Ramos (cell line): Measurements from ENCODE around the gene TMEM151A.

ENCODE experiments used
- in situ Hi-C: fragments of 300-500 bp; cut with MboI; formaldehyde crosslinking; loops from one replicate; pipeline ENCODE4 v1.14.3; 2022; ENCODE audit warnings: low sequenced_read_pairs; ENCODE audit not compliant: unreplicated experiment

Gene TMEM151A

GRCh38 chr11:66333896-66334604 is 42.4 kb downstream of the TMEM151A start:
- in situ Hi-C loops = no loop called here

- in situ Hi-C loops = no loop called here
Observed at GRCh38 chr11:66334605-66335442, 43.1 kb downstream of the TMEM151A start.

- in situ Hi-C loops = no loop called here
Observed at GRCh38 chr11:66335531-66336233, 44.0 kb downstream of the TMEM151A start.

DNA sequence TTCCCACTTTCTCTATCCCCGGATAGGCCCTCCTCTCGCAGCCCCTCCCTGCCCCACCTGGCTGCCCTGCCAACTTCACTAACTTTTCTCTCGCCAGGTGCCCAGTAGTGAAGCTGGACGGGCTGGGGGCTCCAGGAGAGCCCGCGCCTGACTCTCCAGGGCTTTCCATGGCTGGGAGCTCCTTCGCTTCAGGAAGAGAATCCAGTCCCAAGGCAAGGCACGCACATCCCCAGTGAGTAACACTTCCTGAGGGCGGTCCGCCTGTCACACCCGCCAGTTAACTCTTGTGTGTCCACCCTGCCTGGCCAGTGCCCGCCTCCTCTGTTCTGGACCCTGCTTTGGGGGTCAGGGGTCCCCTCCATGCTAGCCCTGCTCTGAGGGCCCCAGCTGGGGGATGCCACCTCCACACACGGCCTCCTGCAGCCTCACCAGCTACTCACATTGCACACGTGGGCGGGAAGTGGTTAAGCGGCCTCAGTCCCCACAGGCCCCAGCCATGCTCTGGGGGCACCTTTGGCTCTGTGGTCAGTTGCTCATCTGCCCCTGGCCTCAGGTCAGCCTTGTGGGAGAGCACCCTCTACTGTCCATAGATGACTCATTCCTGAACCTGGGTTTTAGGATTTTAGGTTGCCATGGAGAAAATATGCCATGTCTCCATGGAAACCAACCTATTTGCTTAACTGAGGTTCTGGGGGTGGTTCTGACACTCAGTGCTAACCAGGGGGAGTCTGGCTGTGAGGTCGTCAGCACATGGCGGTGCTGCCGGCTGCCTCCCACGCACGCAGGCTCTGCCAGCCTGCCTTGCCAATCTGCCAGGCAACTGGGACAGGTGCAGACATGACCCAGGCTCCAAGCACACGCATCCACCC is 44.8 kb downstream of the TMEM151A start, which contains the start of gene RIN1:
TSS of gene RIN1 (minus strand) at position 201 of the 869 bp plus-strand sequence. CDS start at position 169, 32 bp downstream.
- in situ Hi-C loops = no loop called here

DNA sequence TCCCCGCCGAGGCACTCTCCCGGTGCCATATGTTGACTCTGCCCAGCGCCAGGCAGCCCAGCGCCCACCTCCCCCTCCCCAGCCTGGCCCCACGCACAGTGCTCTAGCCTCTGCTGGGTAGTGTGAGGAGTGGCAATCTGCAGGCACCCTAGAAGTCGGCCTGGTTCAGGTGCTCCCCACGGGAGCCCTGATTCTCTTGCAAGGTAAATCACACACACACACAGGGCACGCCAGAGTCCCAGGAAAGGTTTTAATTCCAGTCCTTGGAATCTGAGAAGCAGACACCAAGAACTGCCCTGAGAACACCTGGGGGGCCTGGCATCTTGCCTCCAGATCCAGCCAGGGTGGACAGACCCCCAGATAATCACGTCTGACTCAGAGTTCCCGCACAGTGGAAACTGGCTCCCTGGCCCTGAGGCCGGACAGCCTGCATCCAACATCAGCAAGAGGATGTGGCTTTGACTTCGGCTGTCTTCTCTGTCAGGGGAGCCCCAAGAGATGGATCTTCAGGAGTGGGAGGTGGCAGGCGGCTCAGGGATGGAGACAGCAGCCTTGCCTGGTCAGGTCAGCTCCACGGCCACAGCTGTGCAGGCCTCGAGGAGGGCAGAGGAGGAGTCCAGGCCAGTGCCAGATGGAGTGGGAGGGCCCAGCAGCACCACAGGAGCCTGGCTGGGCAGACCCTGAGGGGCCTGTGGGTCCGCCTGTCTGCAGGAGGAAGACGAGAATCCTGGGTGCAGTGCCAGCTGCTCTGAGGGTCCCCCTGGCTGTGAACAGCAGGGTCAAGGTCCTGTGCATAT is 45.6 kb downstream of the TMEM151A start:
- in situ Hi-C loops = no loop called here

DNA sequence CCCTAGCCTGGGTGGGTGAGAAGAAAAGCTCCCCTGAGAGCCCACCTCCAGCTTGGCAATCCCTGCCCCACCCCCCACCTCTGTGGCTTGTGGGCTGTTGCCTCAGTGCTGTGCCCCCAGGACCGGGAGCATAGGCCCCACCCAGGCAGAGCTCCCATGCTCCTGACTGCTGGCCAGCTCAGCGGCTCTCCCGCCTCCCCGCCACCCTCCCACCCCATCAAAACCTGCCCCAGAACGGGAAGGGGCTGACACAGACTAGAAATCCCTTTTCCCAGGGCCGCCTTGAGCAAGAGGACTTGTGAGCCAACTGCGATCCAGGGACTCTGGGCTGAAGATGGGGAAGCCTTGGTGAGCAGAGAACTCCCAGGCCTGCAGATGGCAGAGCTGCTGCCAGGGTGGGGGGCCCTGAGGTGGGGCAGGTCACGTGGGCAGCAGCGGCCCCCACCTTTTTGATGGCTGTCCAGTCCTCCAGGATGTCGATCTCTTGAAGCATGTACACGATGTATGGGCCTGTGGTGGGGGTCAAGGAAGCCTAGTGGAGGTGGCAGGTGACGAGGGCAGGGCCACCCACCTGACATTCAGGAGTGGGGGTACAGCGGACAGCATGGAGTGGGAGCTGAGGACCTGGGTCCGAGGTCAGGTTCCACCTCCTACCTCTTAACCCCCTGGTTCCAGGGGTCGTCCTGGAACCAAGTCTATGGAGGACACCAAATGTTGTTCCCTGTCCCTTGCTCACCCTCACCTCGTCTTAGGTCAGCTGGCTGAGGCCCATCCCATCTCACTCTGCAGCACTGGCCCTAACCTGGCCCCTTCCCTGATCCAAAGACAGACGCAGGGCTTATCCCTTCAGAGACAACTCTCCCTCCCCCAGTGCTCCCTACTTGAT is 46.8 kb downstream of the TMEM151A start:
- in situ Hi-C loops = no loop called here

- in situ Hi-C loops = no loop called here
Observed at GRCh38 chr11:66339162-66339675, 47.5 kb downstream of the TMEM151A start.

GRCh38 chr11:66339686-66340483 is 48.2 kb downstream of the TMEM151A start:
- in situ Hi-C loops = no loop called here

DNA sequence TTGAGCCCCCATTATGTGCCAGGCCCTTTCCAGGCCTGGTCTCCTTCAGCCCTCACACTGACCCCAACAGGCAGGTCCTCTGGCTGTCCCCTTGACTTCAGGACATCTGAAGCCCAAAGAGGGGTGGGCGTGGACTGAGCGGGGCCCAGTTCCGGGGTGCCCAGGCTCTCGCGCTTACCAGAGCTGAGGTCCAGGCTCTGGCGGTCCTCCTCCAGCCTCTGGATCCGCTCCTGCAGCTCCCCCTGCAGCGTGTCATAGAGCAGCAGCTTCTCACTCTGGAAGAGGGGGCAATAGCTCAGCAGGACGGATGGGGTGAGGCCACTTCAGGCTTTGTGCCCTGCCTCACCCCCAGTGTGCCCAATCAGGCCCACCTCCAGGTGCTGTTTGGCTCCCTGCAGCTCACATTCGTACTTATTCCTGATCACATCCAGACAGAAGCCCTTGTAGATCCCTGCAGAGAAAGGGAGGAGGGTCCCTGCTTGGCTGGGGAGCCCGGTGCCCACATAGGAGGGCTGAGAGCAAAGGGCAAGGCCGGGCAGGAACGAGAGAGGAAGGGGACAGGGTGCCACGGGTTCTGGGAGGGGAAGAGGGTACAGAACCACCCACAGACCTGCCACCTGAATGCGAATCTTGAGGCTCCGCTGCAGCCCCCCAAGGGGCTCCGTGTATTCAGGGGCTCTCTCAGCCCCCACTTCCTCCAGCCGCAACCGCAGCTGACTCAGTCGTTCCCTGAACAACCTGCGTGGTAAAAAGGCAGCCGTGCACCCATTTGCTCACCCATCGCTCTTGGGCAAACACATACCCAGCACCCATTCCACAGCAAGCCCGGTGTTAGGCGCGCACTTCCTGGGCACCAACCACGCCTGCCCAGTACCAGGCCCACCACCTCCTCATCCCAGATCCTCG is 49.2 kb downstream of the TMEM151A start:
- in situ Hi-C loops = no loop called here

DNA sequence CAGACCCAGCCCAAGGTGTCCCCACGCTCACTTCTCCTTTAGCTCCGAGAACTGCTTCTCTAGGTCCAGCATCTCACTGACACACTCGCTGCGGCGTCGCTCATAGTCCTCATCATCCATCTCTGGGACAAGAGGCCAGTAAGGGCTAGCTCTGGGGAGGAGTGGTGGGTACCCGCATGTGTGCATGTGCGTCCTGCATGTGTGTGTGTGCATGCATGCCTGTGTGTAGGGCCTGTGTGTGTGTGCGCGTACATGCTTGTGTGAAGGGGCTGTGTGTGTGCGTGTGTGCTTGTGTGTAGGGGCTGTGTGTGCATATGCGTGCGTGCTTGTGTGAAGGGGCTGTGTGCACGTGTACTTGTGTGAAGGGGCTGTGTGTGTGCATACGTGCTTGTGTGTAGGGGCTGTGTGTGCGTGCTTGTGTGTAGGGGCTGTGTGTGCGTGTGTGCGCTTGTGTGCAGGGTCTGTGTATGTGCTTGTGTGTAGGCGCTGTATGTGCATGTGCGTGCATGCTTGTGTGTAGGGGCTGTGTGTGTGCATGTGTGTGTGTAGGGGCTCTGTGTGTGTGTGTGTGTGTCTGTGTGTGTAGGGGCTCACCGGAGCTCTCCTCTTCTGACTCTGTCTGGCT is 49.9 kb downstream of the TMEM151A start:
- in situ Hi-C loops = no loop called here

DNA sequence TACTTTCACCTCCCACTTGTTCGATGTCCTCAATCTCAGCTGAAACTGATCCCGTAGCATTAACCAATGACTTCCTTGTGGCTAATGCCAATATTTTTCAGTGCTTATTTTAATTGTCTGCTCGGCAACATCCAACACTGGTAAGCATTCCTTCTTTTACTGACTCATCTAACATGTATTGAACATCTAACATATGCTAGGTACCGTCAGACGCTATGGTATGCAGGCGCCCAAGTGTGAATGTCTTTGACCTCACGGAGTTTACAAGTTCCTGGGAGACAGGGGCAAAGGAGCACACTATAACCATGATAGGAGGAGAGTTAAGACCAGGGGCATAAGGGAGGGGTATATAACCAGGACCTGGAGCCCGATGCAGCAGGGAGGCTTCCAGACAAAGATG is 51.5 kb downstream of the TMEM151A start:
- in situ Hi-C loops = no loop called here

DNA sequence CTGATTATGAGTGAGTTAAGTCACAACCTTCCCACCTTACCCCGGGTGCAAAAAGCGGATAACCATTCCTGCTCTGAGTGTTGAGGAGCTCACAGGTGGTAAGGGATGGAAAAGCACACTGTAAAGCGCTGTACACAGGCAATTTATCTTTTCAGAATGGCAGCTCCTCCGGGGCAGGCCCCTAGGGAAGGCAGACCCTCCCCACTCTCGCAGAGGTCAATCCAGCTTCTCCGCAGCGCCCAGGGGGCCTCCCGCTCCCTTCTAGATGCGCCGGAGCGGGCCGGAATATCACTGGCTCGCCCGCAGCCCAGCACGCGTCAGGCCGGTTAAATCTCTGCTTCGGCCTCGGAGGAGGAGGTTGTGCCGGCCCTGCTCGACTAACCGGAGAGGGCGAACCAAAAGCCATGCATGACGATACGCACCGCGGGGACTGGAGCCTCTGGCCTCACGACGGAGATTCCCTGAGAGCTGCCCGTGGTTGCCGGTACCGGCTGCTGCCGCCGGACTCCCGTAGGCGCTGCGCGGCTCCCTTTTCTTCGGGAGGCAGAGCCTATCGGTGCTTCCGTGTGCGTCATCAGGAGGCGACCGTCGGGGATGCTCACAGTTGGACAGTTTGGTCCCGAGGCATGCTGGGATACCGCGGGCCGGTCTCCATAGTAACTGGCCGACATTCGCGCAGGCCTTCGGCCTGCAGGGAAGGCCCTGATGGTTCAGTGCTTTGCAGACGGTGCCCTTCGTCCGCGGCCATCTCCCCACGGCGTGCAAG is 53.0 kb downstream of the TMEM151A start, which contains the start of gene BRMS1:
TSS of gene BRMS1 (minus strand) at position 555 of the 766 bp plus-strand sequence. CDS start 2,870 bp downstream, outside the sequence.
- in situ Hi-C loops = no loop called here

GRCh38 chr11:66345316-66345649 is 53.6 kb downstream of the TMEM151A start:
- in situ Hi-C loops = no loop called here
